ENCODE measurements around the gene DLGAP1. TPM values are rescaled to one million over a fixed set of nuclear protein-coding genes. Genes with fewer than 3 reads are reported as not detected.

Gene DLGAP1
- total RNA-seq, 2 experiments from 2014 or later: not detected

- Mint-ChIP-seq H3K36me3 (no peaks in the 10 kb centered on the region), H3K4me1 (no peaks in the 10 kb centered on the region), H3K27ac (no peak overlapping the region), H3K27me3 (no peaks in the 10 kb centered on the region), H3K9me3 (no peaks in the 10 kb centered on the region), H3K4me3 (no peak overlapping the region)
- POLR2A ChIA-PET: no interaction called here
- ATAC-seq (ENCODE audit: low read depth) (no peak), DNase-seq (no peak)
Measured at GRCh38 chr18:3912705-3913104, 542.4 kb downstream of the DLGAP1 start.

- Mint-ChIP-seq H3K27me3 (peaks cover 4% of the 10 kb centered on the region), H3K4me1 (no peaks in the 10 kb centered on the region), H3K4me3 (no peak overlapping the region), H3K9me3 (no peaks in the 10 kb centered on the region), H3K36me3 (no peaks in the 10 kb centered on the region), H3K27ac (no peak overlapping the region)
- no peak for DNase-seq
- POLR2A ChIA-PET: no interaction called here
- no peak for ATAC-seq (ENCODE audit: low read depth)
Measured at GRCh38 chr18:3911413-3911812, 543.7 kb downstream of the DLGAP1 start.

GRCh38 chr18:3910512-3910911 is 544.6 kb downstream of the DLGAP1 start:
- Mint-ChIP-seq H3K27ac (no peak overlapping the region), H3K4me3 (no peak overlapping the region), H3K27me3 (peaks cover 4% of the 10 kb centered on the region), H3K9me3 (no peaks in the 10 kb centered on the region), H3K4me1 (no peaks in the 10 kb centered on the region), H3K36me3 (no peaks in the 10 kb centered on the region)
- DNase-seq: no peak
- POLR2A ChIA-PET: no interaction called here
- ATAC-seq (ENCODE audit: low read depth): no peak

GRCh38 chr18:3907955-3908354 is 547.2 kb downstream of the DLGAP1 start:
- DNase-seq (no peak), ATAC-seq (ENCODE audit: low read depth) (no peak)
- no peak overlapping the region for H3K27ac Mint-ChIP-seq
- H3K4me3 Mint-ChIP-seq: no peak overlapping the region
- H3K27me3 Mint-ChIP-seq: peaks cover 4% of the 10 kb centered on the region
- H3K9me3 Mint-ChIP-seq: no peaks in the 10 kb centered on the region
- no peaks in the 10 kb centered on the region for H3K36me3 Mint-ChIP-seq
- POLR2A ChIA-PET: no interaction called here
- no peaks in the 10 kb centered on the region for H3K4me1 Mint-ChIP-seq

- no peaks in the 10 kb centered on the region for H3K9me3 Mint-ChIP-seq
- ATAC-seq (ENCODE audit: low read depth) (no peak), DNase-seq (no peak)
- peaks cover 4% of the 10 kb centered on the region for H3K27me3 Mint-ChIP-seq
- POLR2A ChIA-PET: no interaction called here
- no peaks in the 10 kb centered on the region for H3K36me3 Mint-ChIP-seq
- no peak overlapping the region for H3K4me3 Mint-ChIP-seq
- no peak overlapping the region for H3K27ac Mint-ChIP-seq
- H3K4me1 Mint-ChIP-seq: no peaks in the 10 kb centered on the region
Measured at GRCh38 chr18:3906116-3906750, 548.9 kb downstream of the DLGAP1 start.

GRCh38 chr18:3903337-3903736 is 551.8 kb downstream of the DLGAP1 start:
- Mint-ChIP-seq H3K36me3 (no peaks in the 10 kb centered on the region), H3K27ac (no peak overlapping the region), H3K4me3 (no peak overlapping the region), H3K27me3 (peaks cover 4% of the 10 kb centered on the region), H3K4me1 (no peaks in the 10 kb centered on the region), H3K9me3 (no peaks in the 10 kb centered on the region)
- ATAC-seq (ENCODE audit: low read depth) (no peak), DNase-seq (no peak)
- POLR2A ChIA-PET: no interaction called here

GRCh38 chr18:3902676-3903075 is 552.4 kb downstream of the DLGAP1 start:
- Mint-ChIP-seq H3K27me3 (peaks cover 4% of the 10 kb centered on the region), H3K4me3 (no peak overlapping the region), H3K27ac (no peak overlapping the region), H3K36me3 (no peaks in the 10 kb centered on the region), H3K9me3 (no peaks in the 10 kb centered on the region), H3K4me1 (no peaks in the 10 kb centered on the region)
- ATAC-seq (ENCODE audit: low read depth) (no peak), DNase-seq (no peak)
- POLR2A ChIA-PET: no interaction called here

- H3K36me3 Mint-ChIP-seq: no peaks in the 10 kb centered on the region
- no peak for ATAC-seq (ENCODE audit: low read depth)
- H3K9me3 Mint-ChIP-seq: no peaks in the 10 kb centered on the region
- POLR2A ChIA-PET: no interaction called here
- no peak overlapping the region for H3K27ac Mint-ChIP-seq
- no peak for DNase-seq
- H3K4me3 Mint-ChIP-seq: no peak overlapping the region
- no peaks in the 10 kb centered on the region for H3K4me1 Mint-ChIP-seq
- no peaks in the 10 kb centered on the region for H3K27me3 Mint-ChIP-seq
Measured at GRCh38 chr18:3901811-3902210, 553.3 kb downstream of the DLGAP1 start.

GRCh38 chr18:3901042-3901441 is 554.1 kb downstream of the DLGAP1 start:
- DNase-seq (no peak), ATAC-seq (ENCODE audit: low read depth) (no peak)
- Mint-ChIP-seq H3K27ac (no peak overlapping the region), H3K4me3 (no peak overlapping the region), H3K36me3 (no peaks in the 10 kb centered on the region), H3K9me3 (no peaks in the 10 kb centered on the region), H3K4me1 (no peaks in the 10 kb centered on the region), H3K27me3 (no peaks in the 10 kb centered on the region)
- POLR2A ChIA-PET: no interaction called here

GRCh38 chr18:3900327-3900726 is 554.8 kb downstream of the DLGAP1 start:
- H3K36me3 Mint-ChIP-seq: no peaks in the 10 kb centered on the region
- no peak overlapping the region for H3K27ac Mint-ChIP-seq
- ATAC-seq (ENCODE audit: low read depth) (no peak), DNase-seq (no peak)
- H3K4me3 Mint-ChIP-seq: no peak overlapping the region
- no peaks in the 10 kb centered on the region for H3K9me3 Mint-ChIP-seq
- POLR2A ChIA-PET: no interaction called here
- H3K4me1 Mint-ChIP-seq: no peaks in the 10 kb centered on the region
- H3K27me3 Mint-ChIP-seq: no peaks in the 10 kb centered on the region

- no peaks in the 10 kb centered on the region for H3K36me3 Mint-ChIP-seq
- DNase-seq (no peak), ATAC-seq (ENCODE audit: low read depth) (no peak)
- H3K27ac Mint-ChIP-seq: no peak overlapping the region
- H3K9me3 Mint-ChIP-seq: no peaks in the 10 kb centered on the region
- no peak overlapping the region for H3K4me3 Mint-ChIP-seq
- peaks cover under 1% of the 10 kb centered on the region for H3K27me3 Mint-ChIP-seq
- POLR2A ChIA-PET: no interaction called here
- H3K4me1 Mint-ChIP-seq: no peaks in the 10 kb centered on the region
Measured at GRCh38 chr18:3898861-3899613, 556.1 kb downstream of the DLGAP1 start.

- no peaks in the 10 kb centered on the region for H3K9me3 Mint-ChIP-seq
- no peak overlapping the region for H3K27ac Mint-ChIP-seq
- H3K27me3 Mint-ChIP-seq: peaks cover 9% of the 10 kb centered on the region
- H3K4me3 Mint-ChIP-seq: no peak overlapping the region
- no peak for ATAC-seq (ENCODE audit: low read depth)
- POLR2A ChIA-PET: no interaction called here
- no peaks in the 10 kb centered on the region for H3K36me3 Mint-ChIP-seq
- DNase-seq: no peak
- no peaks in the 10 kb centered on the region for H3K4me1 Mint-ChIP-seq
Measured at GRCh38 chr18:3892152-3892551, 563.0 kb downstream of the DLGAP1 start.

- Mint-ChIP-seq H3K27me3 (peaks cover 12% of the 10 kb centered on the region), H3K27ac (no peak overlapping the region), H3K36me3 (no peaks in the 10 kb centered on the region), H3K9me3 (no peaks in the 10 kb centered on the region), H3K4me1 (peaks cover 1% of the 10 kb centered on the region), H3K4me3 (no peak overlapping the region)
- POLR2A ChIA-PET: no interaction called here
- no peak for ATAC-seq (ENCODE audit: low read depth)
- no peak for DNase-seq
Measured at GRCh38 chr18:3891245-3891644, 563.9 kb downstream of the DLGAP1 start.

GRCh38 chr18:3889803-3890202 is 565.3 kb downstream of the DLGAP1 start:
- ATAC-seq (ENCODE audit: low read depth): no peak
- no peak for DNase-seq
- Mint-ChIP-seq H3K36me3 (no peaks in the 10 kb centered on the region), H3K4me3 (no peak overlapping the region), H3K27ac (no peak overlapping the region), H3K4me1 (peaks cover 1% of the 10 kb centered on the region), H3K9me3 (no peaks in the 10 kb centered on the region), H3K27me3 (peaks cover 12% of the 10 kb centered on the region)
- POLR2A ChIA-PET: no interaction called here
